ENCODE measurements around the gene ABLIM2.

ABLIM2 gene

GRCh38 chr4:8118531-8118930 lies 40.1 kb downstream of the ABLIM2 start:
- TF ChIP-seq CTCF (IDR thresholded peaks at IDR 0.05; ENCODE audit: insufficient read depth, missing control alignments), result no peak
- no peak for FAIRE-seq
- DNase-seq (ENCODE audit: insufficient read length, low spot score), result no peak

DNA sequence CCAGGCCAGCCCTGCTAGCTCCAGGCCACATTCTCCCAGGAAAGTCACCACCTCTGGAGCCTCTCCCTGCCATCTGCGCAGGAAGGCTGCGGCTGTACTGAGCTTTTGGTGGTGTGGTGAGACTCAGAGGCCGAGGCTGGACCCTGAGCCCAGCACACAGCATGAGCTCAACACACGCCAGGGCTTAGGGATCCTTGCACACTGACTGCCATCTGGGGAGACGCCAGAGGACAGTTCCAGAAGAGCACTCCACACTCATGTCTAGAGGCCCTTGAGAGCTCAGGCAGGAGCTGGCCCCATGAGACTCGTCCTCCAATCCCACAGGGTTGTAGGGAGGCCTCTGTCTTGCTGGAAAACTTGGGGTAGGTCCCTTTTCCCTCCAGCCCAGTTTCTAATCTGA lies 40.6 kb downstream of the ABLIM2 start:
- DNase-seq (ENCODE audit: insufficient read length, low spot score) (no peak), FAIRE-seq (no peak)
- no peak for TF ChIP-seq CTCF (IDR thresholded peaks at IDR 0.05; ENCODE audit: insufficient read depth, missing control alignments)

DNA sequence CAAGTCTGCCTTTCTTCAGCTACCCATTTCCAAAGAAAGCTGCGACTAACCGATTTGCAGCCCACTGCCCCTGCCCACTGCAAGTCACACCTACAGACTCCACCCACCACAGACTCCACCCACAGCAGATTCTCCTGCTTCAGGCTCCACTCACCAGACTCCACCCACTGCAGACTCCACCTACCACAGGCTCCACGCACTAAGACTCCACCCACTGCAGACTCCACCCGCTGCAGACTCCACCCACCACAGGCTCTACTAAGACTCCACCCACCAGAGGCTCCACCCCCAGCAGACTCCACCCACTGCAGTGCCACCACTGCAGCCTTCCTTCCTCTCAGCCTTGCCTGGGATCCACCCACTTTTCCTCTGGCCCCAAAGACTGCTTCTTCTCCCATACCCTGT lies 41.3 kb downstream of the ABLIM2 start:
- FAIRE-seq (no peak), DNase-seq (ENCODE audit: insufficient read length, low spot score) (no peak)
- no peak for TF ChIP-seq CTCF (IDR thresholded peaks at IDR 0.05; ENCODE audit: insufficient read depth, missing control alignments)

- TF ChIP-seq CTCF (IDR thresholded peaks at IDR 0.05; ENCODE audit: insufficient read depth, missing control alignments), result no peak
- DNase-seq (ENCODE audit: insufficient read length, low spot score) (no peak), FAIRE-seq (no peak)
These were observed 42.7 kb downstream of the ABLIM2 start for GRCh38 chr4:8115916-8116315.

DNA sequence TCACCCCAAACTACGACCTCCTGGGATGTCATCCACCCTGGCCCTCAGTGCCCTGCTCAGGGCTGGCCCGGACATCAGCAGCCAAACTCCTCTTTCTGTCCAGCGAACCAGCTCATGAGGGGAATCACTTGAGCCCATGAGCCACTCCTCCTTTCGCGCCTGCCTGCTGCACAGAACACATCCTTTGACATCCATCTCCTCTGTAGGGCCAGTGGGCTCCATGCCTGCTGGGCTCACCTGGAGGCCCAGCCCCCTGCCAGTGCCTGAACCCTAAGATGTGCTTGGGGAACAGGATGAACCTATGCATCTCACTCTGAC lies 43.5 kb downstream of the ABLIM2 start:
- no peak for DNase-seq (ENCODE audit: insufficient read length, low spot score)
- FAIRE-seq, result no peak
- no peak for TF ChIP-seq CTCF (IDR thresholded peaks at IDR 0.05; ENCODE audit: insufficient read depth, missing control alignments)

DNA sequence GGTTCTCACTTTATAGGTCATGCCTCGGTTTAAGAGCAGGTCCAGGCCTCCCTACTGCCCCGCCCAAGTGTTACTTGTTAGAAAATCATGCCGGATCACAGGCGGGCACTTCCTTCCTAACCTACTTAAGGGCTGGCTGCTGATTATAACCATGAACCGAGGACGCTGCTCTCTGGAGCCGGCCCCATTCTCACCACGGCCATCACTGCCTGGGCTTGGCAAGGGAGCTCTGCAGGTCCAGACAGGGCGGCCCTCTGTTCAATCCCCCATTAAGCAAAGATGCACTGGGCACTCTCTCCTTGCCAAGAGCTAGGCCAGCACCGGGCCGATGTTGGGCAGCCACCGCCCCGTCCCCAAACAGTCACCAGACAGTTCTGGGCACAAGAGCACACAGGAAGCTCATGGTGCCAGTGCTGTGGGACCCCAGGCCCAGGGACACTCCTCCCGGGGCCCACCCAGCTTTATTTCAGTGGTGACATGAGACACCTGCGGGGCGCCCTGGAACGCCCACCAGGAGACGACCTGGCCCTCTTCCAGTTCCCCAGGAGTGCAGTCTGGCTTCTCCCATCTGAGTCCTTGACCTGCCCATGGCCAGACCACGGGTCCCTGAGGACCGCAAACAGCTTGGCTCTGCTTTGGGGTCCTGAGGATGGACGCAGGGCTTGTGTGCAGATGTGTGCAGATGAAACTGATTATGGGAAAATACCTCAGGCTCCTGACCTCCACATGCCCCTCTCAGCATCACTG lies 44.0 kb downstream of the ABLIM2 start:
- FAIRE-seq, result no peak

More for the DNA sequence above, 44.0 kb downstream of the ABLIM2 start:
- no peak for TF ChIP-seq CTCF (IDR thresholded peaks at IDR 0.05; ENCODE audit: insufficient read depth, missing control alignments)
- no peak for DNase-seq (ENCODE audit: insufficient read length, low spot score)

All from D721Med (cell line).